BE2C (cell line): Measurements from ENCODE around the gene ISYNA1.

ENCODE experiments used
- DNase-seq: peaks from one replicate; pipeline ENCODE4 v3.0.0-alpha.2; 2020
- H3K27me3 ChIP-seq: fragments of 250-450 bp; sonication (Bioruptor Pico); 2 replicates; pipeline ENCODE4 v1.5.1; 2020; ENCODE audit warnings: mild to moderate bottlenecking
- H3K36me3 ChIP-seq: fragments of 250-450 bp; sonication (Bioruptor Pico); 2 replicates; pipeline ENCODE4 v1.5.1; 2020; ENCODE audit warnings: mild to moderate bottlenecking
- H3K4me1 ChIP-seq: fragments of 250-450 bp; sonication (Bioruptor Pico); 2 replicates; pipeline ENCODE4 v1.5.1; 2020
- H3K4me3 ChIP-seq: 2 replicates; pipeline ENCODE4 v1.5.1; 2011; ENCODE audit warnings: low read depth, low read length
- H3K9me3 ChIP-seq: fragments of 250-450 bp; sonication (Bioruptor Pico); 2 replicates; pipeline ENCODE4 v1.5.1; 2020
- TF ChIP-seq, protein P1 (sequence below): IDR thresholded peaks from 2 replicates; pipeline ENCODE4 v1.5.1; 2012; ENCODE audit warnings: mild to moderate bottlenecking, low read depth, low read length

Gene ISYNA1

DNA sequence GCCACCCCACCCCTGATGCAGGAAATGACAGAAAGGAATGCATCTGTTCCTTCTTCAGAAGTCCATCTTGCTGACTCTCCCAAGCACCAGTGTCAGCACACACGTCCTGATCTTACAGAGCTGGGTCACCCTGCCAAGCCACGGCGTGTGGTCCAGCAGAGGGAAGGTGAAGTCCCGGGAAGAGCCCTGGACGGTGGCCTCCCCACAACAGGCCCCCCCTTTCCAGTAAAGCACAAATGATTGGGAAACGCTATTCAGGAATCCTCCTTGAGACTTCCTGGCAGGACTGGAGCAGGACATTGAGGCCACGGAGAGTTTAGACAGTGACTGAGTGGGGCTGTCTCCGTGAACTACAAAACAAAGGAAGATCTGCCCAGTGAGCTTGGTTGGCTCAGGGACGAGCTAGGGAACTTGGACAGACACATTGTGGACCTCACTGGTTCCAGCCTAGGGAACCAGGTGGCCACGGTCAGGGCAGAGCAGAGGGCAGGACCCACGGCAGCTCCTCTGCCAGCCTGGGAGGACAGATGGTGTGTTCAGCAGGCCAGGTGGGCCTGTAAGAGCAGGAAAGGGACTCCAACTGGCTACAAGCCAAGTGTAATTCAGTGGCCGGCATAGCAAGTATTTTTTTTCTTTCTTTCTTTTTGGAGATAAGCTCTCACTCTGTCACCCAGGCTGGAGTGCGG is 42.2 kb upstream of the ISYNA1 start:
- TF ChIP-seq, protein P1, sequence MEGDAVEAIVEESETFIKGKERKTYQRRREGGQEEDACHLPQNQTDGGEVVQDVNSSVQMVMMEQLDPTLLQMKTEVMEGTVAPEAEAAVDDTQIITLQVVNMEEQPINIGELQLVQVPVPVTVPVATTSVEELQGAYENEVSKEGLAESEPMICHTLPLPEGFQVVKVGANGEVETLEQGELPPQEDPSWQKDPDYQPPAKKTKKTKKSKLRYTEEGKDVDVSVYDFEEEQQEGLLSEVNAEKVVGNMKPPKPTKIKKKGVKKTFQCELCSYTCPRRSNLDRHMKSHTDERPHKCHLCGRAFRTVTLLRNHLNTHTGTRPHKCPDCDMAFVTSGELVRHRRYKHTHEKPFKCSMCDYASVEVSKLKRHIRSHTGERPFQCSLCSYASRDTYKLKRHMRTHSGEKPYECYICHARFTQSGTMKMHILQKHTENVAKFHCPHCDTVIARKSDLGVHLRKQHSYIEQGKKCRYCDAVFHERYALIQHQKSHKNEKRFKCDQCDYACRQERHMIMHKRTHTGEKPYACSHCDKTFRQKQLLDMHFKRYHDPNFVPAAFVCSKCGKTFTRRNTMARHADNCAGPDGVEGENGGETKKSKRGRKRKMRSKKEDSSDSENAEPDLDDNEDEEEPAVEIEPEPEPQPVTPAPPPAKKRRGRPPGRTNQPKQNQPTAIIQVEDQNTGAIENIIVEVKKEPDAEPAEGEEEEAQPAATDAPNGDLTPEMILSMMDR: no peak
- Histone ChIP-seq H3K27me3 (no peaks in the 10 kb centered on the region), H3K36me3 (no peaks in the 10 kb centered on the region; the same call in 1 of the 2 replicates), H3K9me3 (no peaks in the 10 kb centered on the region), H3K4me1 (peaks cover 17% of the 10 kb centered on the region), H3K4me3 (no peak overlapping the region)
- no peak for DNase-seq

DNA sequence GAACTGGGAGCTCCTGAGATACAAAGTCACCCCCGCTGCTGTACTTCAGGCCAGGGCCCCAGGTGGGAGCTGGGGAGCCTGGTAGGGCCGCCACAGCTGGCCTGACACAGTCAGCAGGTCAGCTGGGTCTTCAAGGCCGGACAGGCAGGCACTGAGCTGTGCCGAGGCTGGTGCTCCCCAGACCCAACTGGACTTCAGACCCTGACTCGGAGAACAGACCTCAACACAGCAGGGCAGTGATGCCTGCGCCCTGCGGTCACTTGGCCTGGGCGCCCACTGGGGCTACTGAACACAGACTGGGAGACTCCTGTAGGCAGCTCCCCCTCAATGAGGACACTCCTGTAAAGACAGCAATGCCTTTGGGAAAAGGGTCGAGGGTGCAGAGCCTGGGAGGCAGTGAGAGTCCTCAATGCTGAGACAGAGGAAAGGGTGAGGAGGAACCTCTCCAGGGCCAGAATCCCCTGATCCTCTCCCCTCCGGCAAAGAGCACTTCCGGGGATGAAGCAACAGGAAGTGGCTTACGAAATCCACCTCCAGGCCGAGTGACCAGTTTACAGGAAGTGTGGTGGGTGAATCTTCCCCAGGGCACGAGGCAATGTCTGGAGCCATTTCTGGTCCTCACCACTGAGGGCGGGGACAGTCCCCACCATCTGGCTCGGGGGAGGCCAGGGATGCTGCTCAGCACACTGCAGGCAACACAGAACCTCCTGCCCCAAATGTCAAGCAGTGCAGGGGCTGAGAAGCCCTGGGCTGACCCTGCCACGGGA is 40.8 kb upstream of the ISYNA1 start:
- Histone ChIP-seq H3K36me3 (no peaks in the 10 kb centered on the region; the same call in 1 of the 2 replicates), H3K9me3 (no peaks in the 10 kb centered on the region), H3K4me3 (no peak overlapping the region), H3K4me1 (peaks cover 17% of the 10 kb centered on the region), H3K27me3 (no peaks in the 10 kb centered on the region)
- peak; percentile 51 for DNase-seq
- TF ChIP-seq, protein P1: no peak

DNA sequence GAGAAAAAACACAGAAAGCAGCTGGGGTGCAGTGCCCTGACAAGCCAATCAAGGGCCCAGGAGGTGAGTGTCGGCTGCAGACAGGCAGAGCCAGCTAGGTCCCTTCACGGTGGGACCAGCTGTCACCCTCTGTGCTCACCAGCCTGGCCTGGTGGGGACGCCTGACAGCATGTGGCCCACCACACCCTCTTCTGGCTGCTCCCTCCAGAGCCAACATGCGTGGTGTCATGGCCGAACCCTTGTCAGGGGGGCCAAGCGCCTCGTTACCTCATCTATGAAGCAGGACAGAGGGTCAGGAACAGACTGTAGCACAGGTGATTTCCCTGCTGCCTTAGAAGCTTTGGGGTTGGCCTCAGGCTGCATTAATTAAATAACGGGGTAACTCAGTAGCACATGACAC is 40.0 kb upstream of the ISYNA1 start:
- no peaks in the 10 kb centered on the region for H3K27me3 ChIP-seq
- H3K4me3 ChIP-seq: no peak overlapping the region
- TF ChIP-seq, protein P1: no peak
- DNase-seq: no peak
- H3K9me3 ChIP-seq: no peaks in the 10 kb centered on the region
- H3K4me1 ChIP-seq: peaks cover 10% of the 10 kb centered on the region
- no peaks in the 10 kb centered on the region; the same call in 1 of the 2 replicates for H3K36me3 ChIP-seq

DNA sequence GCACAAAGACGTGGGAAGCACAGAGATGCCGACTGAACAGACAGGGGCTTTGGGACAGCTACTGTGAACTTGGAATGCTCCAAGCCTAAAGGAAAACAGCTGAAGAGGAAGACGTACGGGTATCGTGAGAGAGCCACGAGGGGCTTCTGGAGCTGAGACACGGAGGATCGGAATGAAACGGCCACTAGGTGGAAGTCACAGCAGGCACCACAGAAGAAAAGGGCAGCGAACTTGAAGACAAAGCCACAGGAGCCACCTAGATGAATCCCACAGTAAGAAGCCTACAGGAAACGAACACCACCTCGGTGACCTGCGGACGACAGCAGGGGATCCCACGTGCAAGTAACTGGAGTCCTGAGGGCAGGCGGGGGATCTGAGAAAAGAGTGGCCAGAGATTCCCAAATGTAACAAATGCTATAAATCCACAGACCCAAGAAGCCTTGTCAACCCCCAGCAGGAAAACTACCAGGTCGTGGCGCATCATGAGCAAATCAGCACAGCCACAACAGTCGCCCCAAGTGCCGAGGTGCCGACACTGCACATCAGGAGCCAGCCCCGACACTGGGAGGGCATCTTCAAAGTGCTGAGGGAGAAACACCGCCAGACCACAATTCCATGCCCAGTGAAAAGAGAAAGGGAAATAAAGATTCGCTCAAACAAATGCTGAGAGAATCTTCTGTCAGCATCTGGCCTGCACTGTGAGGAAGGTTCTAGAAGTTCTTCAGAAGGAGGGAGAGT is 39.3 kb upstream of the ISYNA1 start:
- H3K9me3 ChIP-seq: no peaks in the 10 kb centered on the region
- H3K36me3 ChIP-seq: no peaks in the 10 kb centered on the region; the same call in 1 of the 2 replicates
- no peaks in the 10 kb centered on the region for H3K27me3 ChIP-seq
- H3K4me1 ChIP-seq: peaks cover 10% of the 10 kb centered on the region
- no peak overlapping the region for H3K4me3 ChIP-seq
- no peak for DNase-seq
- TF ChIP-seq, protein P1: peak; percentile 46

DNA sequence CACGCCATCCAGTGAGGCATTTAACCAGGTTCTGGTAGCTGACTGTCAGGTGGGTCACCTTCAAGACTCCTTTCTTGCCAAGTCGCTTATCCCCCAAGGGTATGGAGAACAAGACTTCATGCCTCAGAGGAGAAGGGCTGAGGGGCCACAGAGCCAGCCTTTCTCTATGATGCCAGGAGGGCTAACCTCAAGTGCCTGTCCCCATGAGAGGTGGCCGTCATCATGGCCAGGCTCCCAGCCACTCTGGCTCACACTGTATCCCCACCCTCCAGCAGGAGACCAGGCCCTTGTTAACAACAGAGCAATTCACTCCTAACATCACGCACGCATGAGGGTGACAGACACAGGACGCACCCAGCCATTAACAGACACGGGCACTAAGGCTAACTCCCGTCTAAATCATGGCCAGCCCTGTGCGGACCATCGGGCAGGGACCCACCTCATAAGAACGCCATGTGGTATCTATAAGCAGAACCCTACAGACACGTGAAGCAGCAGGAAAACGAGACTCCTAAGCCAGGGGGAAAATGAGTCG is 38.6 kb upstream of the ISYNA1 start:
- TF ChIP-seq, protein P1: no peak
- DNase-seq: no peak
- peaks cover 10% of the 10 kb centered on the region for H3K4me1 ChIP-seq
- no peaks in the 10 kb centered on the region for H3K9me3 ChIP-seq
- no peaks in the 10 kb centered on the region for H3K27me3 ChIP-seq
- H3K36me3 ChIP-seq: no peaks in the 10 kb centered on the region; the same call in 1 of the 2 replicates
- H3K4me3 ChIP-seq: no peak overlapping the region
